GM18907 (cell line): ENCODE data around the gene C10orf88.

Experiments
- ATAC-seq: cut with Tn5 transposase; IDR thresholded peaks from one replicate; pipeline ENCODE4 v1.9.1; 2021; ENCODE audit warnings: mild to moderate bottlenecking, moderate library complexity; ENCODE audit not compliant: unreplicated experiment

The C10orf88 gene

DNA sequence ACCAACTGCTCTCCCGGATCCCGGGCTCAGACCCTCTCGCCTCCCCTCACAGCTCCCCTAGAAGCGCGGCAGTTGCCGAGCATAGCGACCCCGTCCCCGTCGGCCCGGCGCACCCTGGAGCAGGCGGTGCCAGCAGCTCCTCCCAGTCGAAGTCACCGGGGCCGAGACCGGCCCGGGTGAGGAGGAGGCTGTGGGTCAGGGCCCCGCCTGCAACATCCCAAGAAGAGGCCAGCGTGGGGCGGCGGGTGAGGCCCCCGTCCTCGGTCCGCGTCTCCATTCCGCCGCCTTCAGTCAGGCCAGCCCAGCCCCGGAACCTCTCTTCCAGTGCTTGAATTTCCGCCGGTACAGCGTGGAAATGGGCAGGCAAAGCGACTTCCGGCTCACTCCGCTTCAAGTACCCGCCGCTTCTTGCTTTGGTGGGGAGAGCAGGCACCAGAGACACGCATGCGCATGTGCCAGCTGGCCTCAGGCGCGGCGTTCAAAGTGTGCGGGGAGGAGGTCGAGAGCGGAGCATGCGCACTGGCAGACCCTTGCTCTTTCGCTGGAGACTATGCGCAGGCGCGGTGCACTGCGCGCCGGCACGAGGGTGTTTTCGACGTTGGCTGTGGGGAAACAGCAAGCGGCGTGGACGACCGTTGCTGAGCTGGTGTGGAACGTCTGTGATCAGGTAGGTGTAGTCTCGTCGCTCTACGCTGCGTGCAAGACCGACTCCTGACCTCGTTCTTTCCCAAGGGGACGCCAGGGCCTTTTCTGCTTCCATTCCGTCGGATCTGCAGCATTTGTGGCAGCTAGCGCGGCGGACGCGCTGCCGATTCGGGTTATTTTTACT is at the start of gene C10orf88:
C10orf88 (minus strand) TSS at position 326 of the 829 bp plus-strand sequence; CDS start at position 277, 49 bp downstream.
- peak; percentile 98 for ATAC-seq

DNA sequence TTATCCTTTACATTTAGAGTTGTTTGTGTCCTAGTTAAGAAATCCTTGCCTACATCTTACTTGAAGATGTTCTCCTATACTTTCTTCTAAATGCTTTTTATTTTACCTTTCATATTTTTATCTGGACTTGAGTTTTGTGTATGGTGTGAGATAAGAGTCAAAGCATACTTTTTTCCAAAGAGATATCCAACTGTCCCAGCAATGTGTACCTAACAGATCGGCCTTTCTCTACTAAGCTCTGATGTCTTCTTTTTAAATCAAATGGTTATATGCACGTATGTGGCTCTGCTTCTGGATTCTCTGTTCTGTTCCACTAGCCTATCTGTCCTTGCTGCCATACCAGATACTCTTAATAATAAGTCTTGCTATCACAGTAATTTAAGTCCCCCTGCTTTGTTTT is 47.3 kb upstream of the C10orf88 start:
- no peak for ATAC-seq

DNA sequence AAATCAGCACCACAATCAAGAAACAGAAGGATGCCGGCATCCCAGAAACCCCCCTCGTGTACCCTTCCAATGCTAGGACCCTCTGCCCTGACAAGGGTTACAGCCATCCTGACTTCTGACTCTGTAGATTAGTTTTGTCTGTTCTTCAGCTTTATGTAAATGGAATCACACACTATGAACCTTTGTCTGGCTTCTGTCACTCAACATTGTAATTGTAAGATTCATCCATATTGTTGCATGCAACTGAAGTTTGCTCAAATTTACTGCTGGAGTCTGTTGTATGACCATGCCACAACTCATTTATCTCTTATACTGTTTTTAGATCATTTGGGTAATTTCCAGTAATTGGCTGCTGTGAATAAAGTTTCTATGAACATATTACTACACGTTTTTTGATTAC is 46.1 kb upstream of the C10orf88 start:
- no peak for ATAC-seq

- ATAC-seq, result no peak
Measured at GRCh38 chr10:122999347-122999746, 45.3 kb upstream of the C10orf88 start.

- no peak for ATAC-seq
Measured at GRCh38 chr10:122998934-122999333, 44.9 kb upstream of the C10orf88 start.

DNA sequence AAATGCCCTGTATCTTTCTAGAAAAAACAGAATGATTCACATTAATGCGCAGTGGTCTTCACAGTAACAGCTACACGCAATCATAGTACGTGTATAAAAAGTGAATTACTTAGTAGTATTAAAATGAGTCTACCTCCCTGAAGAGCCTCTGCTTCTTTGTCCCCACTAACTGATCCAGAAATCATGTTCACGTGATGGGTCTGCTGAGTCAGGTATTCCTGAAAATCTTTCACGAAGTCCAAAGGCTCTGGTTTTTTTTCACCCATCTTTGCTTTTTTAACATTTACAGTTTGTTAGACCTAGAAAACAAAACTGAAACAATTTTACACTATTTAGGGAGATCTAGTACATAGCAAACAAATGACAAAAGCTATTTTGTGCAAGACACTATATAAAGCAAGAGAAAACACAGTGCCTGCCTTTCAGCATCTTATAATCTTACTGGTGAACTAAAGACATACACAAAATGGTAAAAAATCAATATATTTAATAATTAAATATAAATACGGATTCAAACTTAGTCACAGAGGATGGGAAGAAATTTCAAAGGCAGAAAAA is 44.4 kb upstream of the C10orf88 start:
- no peak for ATAC-seq

- no peak for ATAC-seq
Measured at GRCh38 chr10:122997864-122998263, 43.8 kb upstream of the C10orf88 start.

DNA sequence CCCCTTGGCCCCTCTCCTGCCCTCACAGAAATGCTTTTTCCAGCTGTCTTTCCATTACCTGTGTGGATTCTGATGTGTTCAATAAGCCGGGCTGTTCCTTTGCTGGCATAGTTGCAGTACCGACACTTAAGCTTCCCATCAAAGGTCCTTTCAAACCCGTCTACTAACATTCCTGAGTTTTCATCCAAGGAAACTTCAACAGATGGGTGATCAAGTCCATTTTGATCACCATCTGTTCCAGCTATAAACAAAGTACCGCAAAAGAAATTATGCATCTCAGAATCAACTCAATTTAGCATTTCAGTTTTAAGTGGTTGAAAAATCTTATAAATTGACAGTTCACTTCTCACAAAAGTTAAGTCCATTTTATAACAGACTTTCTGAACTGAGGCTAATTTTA is 41.9 kb upstream of the C10orf88 start:
- no peak for ATAC-seq

DNA sequence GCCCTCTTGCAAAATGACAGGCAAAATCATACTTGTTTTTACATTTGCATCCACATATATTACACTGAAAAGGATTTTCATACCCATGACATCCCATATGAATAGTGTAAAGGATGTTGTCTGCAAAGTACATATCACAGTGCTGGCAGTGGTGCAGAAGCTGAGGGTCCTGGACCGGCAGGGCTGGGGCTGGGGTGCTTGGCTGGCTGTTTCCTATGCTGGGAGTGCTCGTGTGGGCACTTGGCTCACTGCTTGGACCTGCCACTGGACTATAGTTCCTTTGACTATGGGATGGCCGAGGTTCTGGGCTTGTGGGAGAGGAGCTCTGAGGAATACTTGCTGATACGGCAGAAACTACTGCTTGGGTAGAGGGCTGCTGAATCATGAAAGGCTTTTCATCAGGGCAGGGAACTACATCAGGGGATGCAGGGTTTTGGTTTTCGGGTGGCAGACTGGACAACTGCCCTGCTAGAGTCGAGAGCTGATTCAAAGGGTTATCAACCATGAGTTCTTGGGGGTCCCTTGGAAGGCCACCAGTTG is 39.8 kb upstream of the C10orf88 start:
- no peak for ATAC-seq

DNA sequence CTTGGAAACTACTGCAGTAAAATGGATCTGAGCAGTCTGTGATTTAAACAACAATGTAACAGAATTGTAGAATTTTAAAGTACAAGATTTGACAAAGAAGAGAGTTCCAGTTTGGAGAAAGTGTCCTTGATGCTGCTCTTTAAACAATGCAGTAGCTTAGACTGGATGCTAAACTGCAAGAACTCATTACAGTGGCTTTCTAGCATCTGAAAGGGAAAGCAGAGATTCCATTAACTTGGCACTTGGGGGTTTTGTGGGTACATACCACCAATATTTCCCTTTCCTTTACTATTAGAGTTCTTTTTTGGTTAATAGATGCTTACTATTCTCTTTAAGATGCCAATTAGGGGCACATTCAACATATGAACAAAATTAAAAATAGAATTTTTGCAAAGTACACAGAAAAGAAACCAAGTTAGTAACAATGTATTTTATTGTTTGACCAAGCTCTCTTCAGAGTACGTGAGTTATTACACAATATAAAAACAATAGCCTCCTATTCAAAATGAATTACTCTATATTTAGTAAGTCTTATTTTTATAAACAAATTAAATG is 38.1 kb upstream of the C10orf88 start:
- no peak for ATAC-seq

DNA sequence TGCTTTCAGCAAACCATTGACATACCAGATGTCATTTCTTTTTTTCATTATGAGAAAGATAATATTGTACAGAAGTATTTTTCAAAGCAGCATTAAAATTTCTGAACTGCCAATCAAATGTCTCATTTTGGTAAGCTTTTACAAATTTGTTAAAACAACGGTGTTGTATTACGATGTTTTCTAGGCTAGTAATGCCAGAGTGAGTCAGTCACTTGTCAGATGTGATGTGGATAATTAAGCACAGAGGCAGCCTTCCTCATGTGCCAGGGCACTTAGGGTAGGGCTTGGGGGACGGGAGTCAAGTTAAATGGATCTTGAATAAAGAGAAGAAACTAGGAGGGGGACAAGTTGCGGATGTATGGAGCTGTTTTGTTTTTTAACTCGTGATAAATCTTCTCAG is 36.3 kb upstream of the C10orf88 start:
- no peak for ATAC-seq

GRCh38 chr10:122988501-122988900 is 34.5 kb upstream of the C10orf88 start:
- ATAC-seq, result no peak

GRCh38 chr10:122986335-122986734 is 32.3 kb upstream of the C10orf88 start:
- ATAC-seq, result no peak

DNA sequence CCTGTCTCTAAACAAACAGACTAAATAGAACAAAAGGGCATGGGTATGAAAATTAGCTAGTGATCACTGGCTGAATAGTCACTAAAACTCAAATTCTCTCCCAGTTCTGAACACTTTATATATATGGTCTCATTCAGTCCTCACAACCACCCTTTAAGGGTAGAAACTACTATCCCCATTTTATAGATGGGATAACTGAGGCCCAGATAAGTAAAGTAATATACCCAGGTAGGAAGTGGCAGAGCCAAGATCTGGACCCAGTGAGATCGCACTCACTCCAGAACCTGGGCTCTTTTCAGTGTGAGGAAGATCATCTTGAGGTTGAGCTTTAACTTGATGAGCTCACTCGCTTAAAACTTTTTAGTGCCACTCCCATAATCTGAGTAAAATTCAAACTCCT is 30.7 kb upstream of the C10orf88 start:
- ATAC-seq, result no peak

- ATAC-seq, result no peak
Measured at GRCh38 chr10:122983898-122984297, 29.9 kb upstream of the C10orf88 start.

DNA sequence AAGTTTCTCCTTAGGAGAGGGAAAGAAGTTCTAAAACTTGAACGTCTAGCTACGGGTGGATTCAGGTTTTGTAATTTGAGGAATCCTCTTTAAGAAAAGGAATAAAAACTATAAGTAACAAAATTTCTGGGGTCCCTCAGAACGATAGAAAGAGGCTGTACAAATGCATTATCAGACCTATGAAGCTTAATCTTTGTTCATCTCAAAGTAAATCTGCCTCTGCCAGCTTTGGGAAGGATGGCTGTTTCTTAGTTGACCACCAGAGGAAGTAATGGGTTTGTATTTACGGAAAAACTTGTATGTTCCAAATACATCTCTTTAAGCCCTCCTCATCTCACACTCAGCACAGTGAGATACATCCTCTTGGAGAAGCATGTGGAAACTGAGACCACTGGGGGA is 27.0 kb upstream of the C10orf88 start:
- no peak for ATAC-seq

DNA sequence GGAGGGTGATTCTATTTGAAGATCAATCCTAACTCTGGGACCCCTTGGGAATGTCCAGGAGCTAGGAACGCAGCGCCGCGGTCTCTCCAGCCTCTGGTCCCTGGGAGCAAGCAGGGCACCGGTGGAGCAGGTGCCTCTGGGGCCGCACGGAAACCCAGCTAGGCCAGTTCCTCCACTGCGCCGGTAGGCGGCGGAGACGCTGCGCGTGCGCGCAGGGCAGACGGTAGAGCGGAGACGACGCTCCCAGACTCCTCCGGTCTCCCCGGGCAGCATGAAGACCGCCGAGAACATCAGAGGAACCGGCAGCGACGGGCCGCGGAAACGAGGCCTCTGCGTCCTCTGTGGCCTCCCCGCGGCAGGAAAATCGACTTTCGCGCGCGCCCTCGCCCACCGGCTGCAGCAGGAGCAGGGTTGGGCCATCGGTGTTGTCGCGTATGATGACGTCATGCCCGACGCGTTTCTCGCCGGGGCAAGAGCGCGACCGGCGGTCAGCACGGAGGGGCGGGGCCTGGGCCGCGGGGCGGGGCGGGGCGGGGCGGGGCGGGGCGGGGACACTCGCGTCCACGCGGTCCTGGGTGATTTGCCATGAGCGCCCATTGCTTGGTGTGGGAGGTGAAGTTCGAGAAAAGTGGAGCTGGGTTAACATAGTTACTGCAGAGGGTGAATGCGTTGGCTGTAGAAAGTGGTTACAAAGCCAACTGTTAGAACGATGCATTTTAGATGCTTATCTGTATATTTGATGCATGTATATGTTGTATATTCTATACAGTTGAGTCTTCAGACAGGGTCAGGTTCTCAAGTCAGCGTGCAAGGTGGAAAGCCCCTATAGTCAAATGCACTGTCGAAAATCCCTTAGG is 26.4 kb upstream of the C10orf88 start, which contains the start of gene PSTK:
PSTK (plus strand) TSS at position 193 of the 857 bp plus-strand sequence; CDS start at position 272, 79 bp downstream.
- ATAC-seq, result peak; percentile 96

DNA sequence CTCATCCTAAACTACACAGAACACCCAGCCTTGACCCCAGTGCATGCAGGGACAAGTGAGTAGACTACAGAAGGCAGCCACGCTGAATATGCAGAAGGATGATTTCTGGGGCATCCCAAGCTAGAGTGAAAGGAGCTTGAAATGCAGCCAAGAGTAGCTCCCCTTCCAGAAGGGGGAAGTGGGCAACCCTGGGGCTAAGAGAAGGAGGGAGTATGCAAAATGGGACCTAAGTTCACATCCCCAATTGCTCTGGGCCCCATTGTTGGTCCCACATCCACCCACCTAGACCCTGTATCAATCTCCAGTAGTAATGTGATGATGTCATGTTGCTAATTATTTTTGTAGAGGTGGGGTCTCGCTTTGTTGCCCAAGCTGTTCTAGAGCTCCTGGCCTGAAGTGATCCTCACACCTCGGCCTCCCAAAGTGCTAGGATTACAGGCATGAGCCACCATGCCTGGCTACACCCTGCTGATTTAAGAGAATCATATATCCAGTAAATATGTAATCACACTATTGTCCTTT is 20.6 kb upstream of the C10orf88 start:
- ATAC-seq, result no peak

GRCh38 chr10:122974023-122974422 is 20.0 kb upstream of the C10orf88 start:
- no peak for ATAC-seq

GRCh38 chr10:122968698-122969097 is 14.7 kb upstream of the C10orf88 start:
- ATAC-seq, result no peak

GRCh38 chr10:122966879-122967278 is 12.9 kb upstream of the C10orf88 start:
- no peak for ATAC-seq
